Measurements from ENCODE around the gene DESI2.
"Not testable (repeated sequence)": the region's sequence is repeated elsewhere in the genome, so short reads cannot be mapped to it uniquely, and the experiment has no call there.

Gene DESI2

DNA sequence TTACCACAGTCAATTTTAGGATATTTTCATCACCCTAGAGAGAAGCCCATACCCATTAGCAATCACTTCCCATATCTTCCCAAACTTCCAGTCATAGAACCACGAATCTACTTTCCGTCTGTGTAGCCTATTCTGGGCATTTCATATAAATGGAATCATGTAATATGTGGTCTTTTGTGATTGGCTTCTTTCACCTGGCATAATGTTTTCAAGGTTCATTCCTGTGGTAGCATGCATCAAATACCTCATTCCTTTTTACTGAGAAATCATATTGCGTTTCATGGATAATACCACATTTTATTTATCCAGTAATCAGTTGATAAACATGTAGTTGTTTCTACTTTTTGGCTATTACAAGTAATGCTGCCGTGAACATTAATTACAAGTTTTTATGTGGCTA is 21.5 kb downstream of the DESI2 start:
- Histone ChIP-seq H3K27ac (ENCODE audit: low read depth, low read length) (no peak overlapping the region), H3K27me3 (ENCODE audit: insufficient read depth, low read length) (no peaks in the 10 kb centered on the region), H3K9ac (ENCODE audit: low read depth, low read length) (no peak overlapping the region), H3K4me3 (ENCODE audit: low read length) (no peak overlapping the region), H3K9me3 (ENCODE audit: insufficient read depth, low read depth, low read length) (no peaks in the 10 kb centered on the region), H3K4me1 (ENCODE audit: insufficient read depth, low read length) (no peaks in the 10 kb centered on the region), H3K36me3 (ENCODE audit: insufficient read depth, low read length) (peaks cover 16% of the 10 kb centered on the region; the same call in 1 of the 2 replicates)
- WGBS: 100% methylated on average over 3 of the region's 4 CpGs

DNA sequence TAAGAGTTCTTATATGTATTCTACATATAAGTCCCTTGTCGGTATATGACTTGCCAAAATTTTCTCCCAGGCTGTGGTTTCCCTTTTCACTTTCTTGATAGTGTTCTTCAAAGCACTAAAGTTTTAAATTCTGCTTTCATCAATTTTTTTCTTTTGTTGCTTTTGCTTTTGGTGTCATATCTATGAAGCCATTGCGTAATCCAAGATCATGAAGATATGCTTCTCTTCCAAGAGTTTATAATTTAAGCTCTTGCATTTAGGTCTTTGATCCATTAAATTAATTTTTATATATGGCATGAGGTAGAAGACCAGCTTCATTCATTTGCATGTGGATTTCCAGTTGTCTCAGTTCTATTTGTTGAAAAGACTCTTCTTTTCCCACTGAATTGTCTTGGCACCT is 22.2 kb downstream of the DESI2 start:
- no peak overlapping the region for H3K4me3 ChIP-seq (ENCODE audit: low read length)
- no peaks in the 10 kb centered on the region for H3K9me3 ChIP-seq (ENCODE audit: insufficient read depth, low read depth, low read length)
- H3K27me3 ChIP-seq (ENCODE audit: insufficient read depth, low read length): no peaks in the 10 kb centered on the region
- H3K9ac ChIP-seq (ENCODE audit: low read depth, low read length): no peak overlapping the region
- H3K36me3 ChIP-seq (ENCODE audit: insufficient read depth, low read length): peaks cover 13% of the 10 kb centered on the region; the same call in 1 of the 2 replicates
- 92% methylated on average over 2 of the region's 2 CpGs for WGBS
- no peak overlapping the region for H3K27ac ChIP-seq (ENCODE audit: low read depth, low read length)
- H3K4me1 ChIP-seq (ENCODE audit: insufficient read depth, low read length): no peaks in the 10 kb centered on the region

- no peaks in the 10 kb centered on the region for H3K9me3 ChIP-seq (ENCODE audit: insufficient read depth, low read depth, low read length)
- 78% methylated on average over 6 of the region's 6 CpGs for WGBS
- H3K36me3 ChIP-seq (ENCODE audit: insufficient read depth, low read length): peaks cover 24% of the 10 kb centered on the region
- no peak overlapping the region for H3K27ac ChIP-seq (ENCODE audit: low read depth, low read length)
- H3K4me3 ChIP-seq (ENCODE audit: low read length): no peak overlapping the region
- H3K27me3 ChIP-seq (ENCODE audit: insufficient read depth, low read length): no peaks in the 10 kb centered on the region
- H3K4me1 ChIP-seq (ENCODE audit: insufficient read depth, low read length): no peaks in the 10 kb centered on the region
- H3K9ac ChIP-seq (ENCODE audit: low read depth, low read length): no peak overlapping the region
Observed at GRCh38 chr1:244678697-244679096, 25.8 kb downstream of the DESI2 start.

DNA sequence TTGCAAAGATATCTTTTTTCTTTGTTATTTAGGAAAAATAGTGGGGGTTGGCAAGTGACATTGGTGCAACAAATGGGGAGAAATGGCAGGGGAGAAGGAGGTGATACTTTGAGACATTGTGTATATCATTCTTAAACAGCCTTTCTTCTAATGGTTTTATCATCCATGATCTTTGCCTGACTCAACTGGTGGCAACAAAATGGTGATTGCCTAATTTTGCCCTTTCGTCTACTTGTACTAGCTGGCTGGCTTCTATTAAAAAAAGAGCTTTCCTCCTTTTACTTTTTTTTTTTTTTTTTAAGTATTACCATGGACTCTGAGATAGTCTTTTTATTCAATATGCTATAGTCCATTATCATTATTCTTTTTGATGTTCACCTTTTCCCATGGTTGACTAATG is 27.7 kb downstream of the DESI2 start:
- WGBS: 90% methylated on average over 1 of the region's 1 CpG
- no peaks in the 10 kb centered on the region for H3K4me1 ChIP-seq (ENCODE audit: insufficient read depth, low read length)
- no peak overlapping the region for H3K27ac ChIP-seq (ENCODE audit: low read depth, low read length)
- no peaks in the 10 kb centered on the region for H3K27me3 ChIP-seq (ENCODE audit: insufficient read depth, low read length)
- H3K36me3 ChIP-seq (ENCODE audit: insufficient read depth, low read length): peaks cover 24% of the 10 kb centered on the region
- H3K4me3 ChIP-seq (ENCODE audit: low read length): no peak overlapping the region
- H3K9me3 ChIP-seq (ENCODE audit: insufficient read depth, low read depth, low read length): no peaks in the 10 kb centered on the region
- H3K9ac ChIP-seq (ENCODE audit: low read depth, low read length): no peak overlapping the region

GRCh38 chr1:244682087-244682486 is 29.2 kb downstream of the DESI2 start:
- not testable (repeated sequence) for H3K4me1 ChIP-seq (ENCODE audit: insufficient read depth, low read length)
- WGBS: 98% methylated on average over 4 of the region's 4 CpGs
- H3K36me3 ChIP-seq (ENCODE audit: insufficient read depth, low read length): peaks cover 32% of the 10 kb centered on the region

GRCh38 chr1:244695937-244696336 is 43.0 kb downstream of the DESI2 start:
- WGBS: 94% methylated on average over 2 of the region's 2 CpGs
- Histone ChIP-seq H3K4me1 (ENCODE audit: insufficient read depth, low read length) (no peaks in the 10 kb centered on the region), H3K4me3 (ENCODE audit: low read length) (no peak overlapping the region), H3K27ac (ENCODE audit: low read depth, low read length) (no peak overlapping the region), H3K9ac (ENCODE audit: low read depth, low read length) (no peak overlapping the region), H3K9me3 (ENCODE audit: insufficient read depth, low read depth, low read length) (no peaks in the 10 kb centered on the region), H3K36me3 (ENCODE audit: insufficient read depth, low read length) (peaks cover 83% of the 10 kb centered on the region), H3K27me3 (ENCODE audit: insufficient read depth, low read length) (no peaks in the 10 kb centered on the region)

More at GRCh38 chr1:244682087-244682486, 29.2 kb downstream of the DESI2 start:
- H3K9ac ChIP-seq (ENCODE audit: low read depth, low read length); H3K27me3 ChIP-seq (ENCODE audit: insufficient read depth, low read length); H3K9me3 ChIP-seq (ENCODE audit: insufficient read depth, low read depth, low read length); H3K27ac ChIP-seq (ENCODE audit: low read depth, low read length); H3K4me3 ChIP-seq (ENCODE audit: low read length): not testable (repeated sequence)

DNA sequence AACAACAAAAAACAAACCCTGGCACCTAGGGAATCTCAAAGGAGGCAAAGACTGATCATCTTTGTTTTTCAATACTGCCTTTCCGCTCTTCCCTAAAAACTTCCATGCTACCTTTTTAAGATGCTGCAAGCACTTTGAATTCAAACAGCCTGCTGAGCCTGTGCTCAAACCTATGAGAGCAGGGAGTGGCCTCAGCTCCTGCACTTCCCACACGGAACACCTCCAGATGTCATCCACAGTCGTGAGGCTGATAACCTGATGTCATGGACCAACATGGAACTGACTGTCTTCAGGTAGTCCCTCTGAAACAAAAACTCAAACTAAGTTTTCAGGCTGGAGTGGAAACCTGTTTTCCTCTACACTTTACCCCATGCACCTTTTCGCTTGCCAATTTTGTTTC is 46.8 kb downstream of the DESI2 start:
- Histone ChIP-seq H3K4me3 (ENCODE audit: low read length) (no peak overlapping the region), H3K27me3 (ENCODE audit: insufficient read depth, low read length) (no peaks in the 10 kb centered on the region), H3K4me1 (ENCODE audit: insufficient read depth, low read length) (no peaks in the 10 kb centered on the region), H3K27ac (ENCODE audit: low read depth, low read length) (no peak overlapping the region), H3K9me3 (ENCODE audit: insufficient read depth, low read depth, low read length) (no peaks in the 10 kb centered on the region), H3K9ac (ENCODE audit: low read depth, low read length) (no peak overlapping the region), H3K36me3 (ENCODE audit: insufficient read depth, low read length) (peaks cover 61% of the 10 kb centered on the region)
- WGBS: 95% methylated on average over 4 of the region's 4 CpGs

- 89% methylated on average over 1 of the region's 1 CpG for WGBS
- Histone ChIP-seq H3K9ac (ENCODE audit: low read depth, low read length) (no peak overlapping the region), H3K9me3 (ENCODE audit: insufficient read depth, low read depth, low read length) (no peaks in the 10 kb centered on the region), H3K27me3 (ENCODE audit: insufficient read depth, low read length) (no peaks in the 10 kb centered on the region), H3K4me3 (ENCODE audit: low read length) (no peak overlapping the region), H3K4me1 (ENCODE audit: insufficient read depth, low read length) (no peaks in the 10 kb centered on the region), H3K27ac (ENCODE audit: low read depth, low read length) (no peak overlapping the region), H3K36me3 (ENCODE audit: insufficient read depth, low read length) (peaks cover 61% of the 10 kb centered on the region)
Observed at GRCh38 chr1:244700808-244701207, 47.9 kb downstream of the DESI2 start.

DNA sequence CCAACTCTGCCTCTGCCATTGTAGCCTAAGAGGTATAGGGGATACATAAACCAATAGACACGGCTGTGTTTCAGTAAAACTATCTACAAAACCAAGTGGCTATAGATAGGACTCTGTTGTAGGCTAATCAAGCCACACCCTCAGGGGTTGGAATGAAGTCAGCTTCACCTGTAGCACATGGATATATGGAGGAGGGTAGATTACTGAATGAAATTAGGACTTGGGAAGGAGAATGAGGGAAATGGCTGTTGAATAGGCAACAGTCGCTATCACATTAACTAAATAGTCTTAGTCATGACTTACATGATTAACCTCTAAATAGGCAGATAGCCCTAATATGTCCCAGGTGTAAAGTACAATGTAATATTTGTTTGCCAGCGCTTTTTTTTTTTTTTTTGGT is 49.7 kb downstream of the DESI2 start:
- H3K27ac ChIP-seq (ENCODE audit: low read depth, low read length): no peak overlapping the region
- peaks cover 65% of the 10 kb centered on the region for H3K36me3 ChIP-seq (ENCODE audit: insufficient read depth, low read length)
- H3K9me3 ChIP-seq (ENCODE audit: insufficient read depth, low read depth, low read length): no peaks in the 10 kb centered on the region
- H3K27me3 ChIP-seq (ENCODE audit: insufficient read depth, low read length): no peaks in the 10 kb centered on the region
- H3K4me1 ChIP-seq (ENCODE audit: insufficient read depth, low read length): peaks cover 5% of the 10 kb centered on the region; the same call in 1 of the 2 replicates
- no peak overlapping the region for H3K9ac ChIP-seq (ENCODE audit: low read depth, low read length)
- H3K4me3 ChIP-seq (ENCODE audit: low read length): no peak overlapping the region
- 95% methylated on average over 2 of the region's 3 CpGs for WGBS

DNA sequence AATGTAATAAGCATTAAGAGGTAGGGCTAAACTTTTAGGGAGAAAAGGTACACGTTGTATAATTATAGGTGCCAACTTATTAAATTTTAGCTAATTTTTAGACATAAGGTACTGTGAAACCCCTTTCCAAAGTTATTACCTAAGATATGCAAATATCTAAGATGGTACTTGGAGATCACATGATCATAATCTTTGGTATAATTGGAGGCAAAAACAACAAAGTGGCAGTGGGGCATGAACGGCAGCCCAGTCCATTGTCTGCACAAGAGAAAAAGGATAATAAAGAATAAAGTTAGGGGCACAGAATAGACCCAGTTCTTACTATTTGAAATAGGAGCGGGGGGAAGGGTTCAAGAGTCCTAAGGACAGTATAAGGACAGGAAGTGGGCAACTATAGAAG is 51.2 kb downstream of the DESI2 start:
- Histone ChIP-seq H3K27ac (ENCODE audit: low read depth, low read length) (no peak overlapping the region), H3K4me3 (ENCODE audit: low read length) (no peak overlapping the region), H3K36me3 (ENCODE audit: insufficient read depth, low read length) (peaks cover 53% of the 10 kb centered on the region), H3K9ac (ENCODE audit: low read depth, low read length) (no peak overlapping the region), H3K4me1 (ENCODE audit: insufficient read depth, low read length) (peaks cover 5% of the 10 kb centered on the region; the same call in 1 of the 2 replicates), H3K27me3 (ENCODE audit: insufficient read depth, low read length) (no peaks in the 10 kb centered on the region), H3K9me3 (ENCODE audit: insufficient read depth, low read depth, low read length) (no peaks in the 10 kb centered on the region)
- WGBS: 65% methylated on average over 2 of the region's 3 CpGs

- WGBS: 93% methylated on average over 17 of the region's 17 CpGs
- Histone ChIP-seq H3K27me3 (ENCODE audit: insufficient read depth, low read length) (no peaks in the 10 kb centered on the region), H3K4me1 (ENCODE audit: insufficient read depth, low read length) (peaks cover 8% of the 10 kb centered on the region; the same call in 1 of the 2 replicates), H3K9me3 (ENCODE audit: insufficient read depth, low read depth, low read length) (no peaks in the 10 kb centered on the region), H3K4me3 (ENCODE audit: low read length) (no peak overlapping the region), H3K9ac (ENCODE audit: low read depth, low read length) (no peak overlapping the region), H3K27ac (ENCODE audit: low read depth, low read length) (no peak overlapping the region), H3K36me3 (ENCODE audit: insufficient read depth, low read length) (peaks cover 39% of the 10 kb centered on the region)
Observed at GRCh38 chr1:244705261-244706234, 52.6 kb downstream of the DESI2 start.
